CD4-positive, alpha-beta T cell treated with Interleukin-10 for 1 hour (primary cell): ENCODE measurements around the gene HELZ2.

Source experiments
- DNase-seq: peaks from one replicate; pipeline ENCODE4 v3.0.0-alpha.2; 2020

The HELZ2 gene

GRCh38 chr20:63597651-63598478 lies 23.8 kb upstream of the HELZ2 start:
- DNase-seq, result no peak

- no peak for DNase-seq
Measured at GRCh38 chr20:63596423-63596822, 22.4 kb upstream of the HELZ2 start.

- DNase-seq, result no peak
Measured at GRCh38 chr20:63595416-63596127, 21.5 kb upstream of the HELZ2 start.

GRCh38 chr20:63594043-63594561 lies 20.1 kb upstream of the HELZ2 start:
- no peak for DNase-seq

GRCh38 chr20:63592661-63593060 lies 18.6 kb upstream of the HELZ2 start:
- no peak for DNase-seq

GRCh38 chr20:63591786-63592355 lies 17.8 kb upstream of the HELZ2 start:
- DNase-seq, result no peak

- no peak for DNase-seq
Measured at GRCh38 chr20:63591147-63591533, 17.1 kb upstream of the HELZ2 start.

- DNase-seq, result no peak
Measured at GRCh38 chr20:63590218-63591146, 16.4 kb upstream of the HELZ2 start.

GRCh38 chr20:63589261-63590217 lies 15.5 kb upstream of the HELZ2 start:
- DNase-seq, result no peak

- DNase-seq, result no peak
Measured at GRCh38 chr20:63588641-63589041, 14.6 kb upstream of the HELZ2 start.

- DNase-seq, result no peak
Measured at GRCh38 chr20:63587776-63588591, 13.9 kb upstream of the HELZ2 start.

GRCh38 chr20:63587256-63587655 lies 13.2 kb upstream of the HELZ2 start:
- DNase-seq, result no peak

- no peak for DNase-seq
Measured at GRCh38 chr20:63586797-63587196, 12.8 kb upstream of the HELZ2 start.

- no peak for DNase-seq
Measured at GRCh38 chr20:63585616-63586565, 11.9 kb upstream of the HELZ2 start.

GRCh38 chr20:63582382-63583063 lies 8.5 kb upstream of the HELZ2 start:
- DNase-seq, result no peak

- DNase-seq, result peak; percentile 83
Measured at GRCh38 chr20:63580796-63581461, 6.9 kb upstream of the HELZ2 start.

GRCh38 chr20:63579017-63579694 lies 5.1 kb upstream of the HELZ2 start:
- DNase-seq, result no peak
